Gastrocnemius medialis (tissue), 4 donors: Measurements from ENCODE around the gene YBEY. TPM values are rescaled to one million over a fixed set of nuclear protein-coding genes. Genes with fewer than 3 reads are reported as not detected.

ENCODE experiments used
- ATAC-seq, 2 donors: fragments of 150-250 bp; one replicate each; pipeline ENCODE4 v1.9.1; 2016
- DNase-seq, 2 donors: peaks; one replicate each; pipeline ENCODE4 v3.0.0-alpha.2; 2019
- H3K27ac ChIP-seq, 4 donors: fragments of 200-600 bp; sonication (generic); 1 replicate in 1 of 4; 2 replicates in 3 of 4; pipeline ENCODE4 v1.5.1; 2016 to 2018; ENCODE audit warnings: mild to moderate bottlenecking in 2 of 4, moderate library complexity in 1 of 4
- H3K27me3 ChIP-seq, 3 donors: fragments of 200-600 bp; sonication (generic) in 2 of 3; 1 replicate in 1 of 3; 2 replicates in 2 of 3; pipeline versions ENCODE4 v1.5.1 to v1.6.0; 2016 to 2019; ENCODE audit warnings: mild to moderate bottlenecking in 1 of 3, moderate library complexity in 1 of 3
- H3K36me3 ChIP-seq, 2 donors: fragments of 200-600 bp; sonication (generic) in 1 of 2; one replicate each; pipeline ENCODE4 v1.5.1; 2017 to 2018
- H3K4me1 ChIP-seq, 2 donors: fragments of 200-600 bp; sonication (generic) in 1 of 2; one replicate each; pipeline ENCODE4 v1.5.1; 2016 to 2017; ENCODE audit warnings: mild to moderate bottlenecking in 2 of 2
- H3K4me3 ChIP-seq, 4 donors: fragments of 200-600 bp; sonication (generic) in 3 of 4; 1 replicate in 1 of 4; 2 replicates in 3 of 4; pipeline ENCODE4 v1.5.1; 2016 to 2019; ENCODE audit warnings: mild to moderate bottlenecking in 2 of 4
- H3K9me3 ChIP-seq, 3 donors: fragments of 200-600 bp; sonication (generic) in 2 of 3; 1 replicate in 1 of 3; 2 replicates in 2 of 3; pipeline ENCODE4 v1.5.1; 2016 to 2019
- POLR2A ChIP-seq, 2 donors: fragments of 450-650 bp; IDR thresholded peaks; one replicate each; pipeline ENCODE4 v1.6.1; 2017; ENCODE audit warnings: antibody characterized with exemption in 2 of 2, mild to moderate bottlenecking in 2 of 2, moderate library complexity in 2 of 2
- in situ Hi-C, 4 donors: fragments of 200-750 bp; cut with MboI; loops; one replicate each; pipeline versions ENCODE4 v1.15.0 to v1.8.0; 2017; ENCODE audit warnings: low sequenced_read_pairs in 4 of 4
- intact Hi-C: fragments of 100-400 bp; cut with DNase I; formaldehyde crosslinking; loops from one replicate; pipeline ENCODE4 v1.15.1; 2023; ENCODE audit warnings: low total_unique reads
- total RNA-seq, 4 donors: library from RNA; depleted of rRNA; stranded (reverse); fragments of >200 nt; gene quantifications; one replicate each; pipeline versions ENCODE4 v1.1.0 to v1.2.3, GENCODE V29; 2016
- TF ChIP-seq, protein P1 (sequence below), 5 experiments: fragments of 450-650 bp in 3 of 5; fragments of 200-600 bp in 2 of 5; sonication (generic) in 2 of 5; IDR thresholded peaks in 4 of 5; conservative IDR thresholded peaks in 1 of 5; 1 replicate in 4 of 5; 2 replicates in 1 of 5; pipeline ENCODE4 v1.5.1; 2016 to 2019; ENCODE audit warnings: antibody characterized with exemption in 5 of 5, mild to moderate bottlenecking in 3 of 5, moderate library complexity in 3 of 5

The YBEY gene
- total RNA-seq, 4 donors from 2014 or later: 11.3 to 27.9 (median 18.7) TPM

DNA sequence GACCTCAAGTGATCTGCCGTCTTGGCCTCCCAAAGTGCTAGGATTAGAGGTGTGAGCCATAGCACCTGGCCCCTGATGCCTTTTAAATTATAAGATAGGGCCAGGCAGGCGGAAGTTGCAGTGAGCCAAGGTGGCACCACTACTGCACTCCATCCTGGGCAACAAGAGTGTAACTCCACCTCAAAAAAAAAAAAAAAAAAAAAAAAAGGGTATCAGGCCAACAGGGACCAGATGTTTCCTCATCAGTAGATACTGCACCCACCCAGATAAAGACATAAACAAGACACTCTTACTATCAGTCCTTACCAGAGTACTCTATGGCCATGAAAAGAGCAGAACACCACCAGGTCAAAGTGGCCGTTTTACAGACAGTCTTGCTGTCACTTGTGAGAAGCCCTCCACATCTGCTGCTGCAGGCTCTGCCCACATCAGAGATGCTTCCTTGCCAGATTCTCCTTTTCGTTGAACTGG is 34.2 kb downstream of the YBEY start:
- Histone ChIP-seq H3K4me1 (peaks cover 16 to 21% of the 10 kb centered on the region in 2 donors), H3K4me3 (no peak overlapping the region), H3K36me3 (no peaks in the 10 kb centered on the region), H3K27ac (no peak overlapping the region), H3K9me3 (no peaks in the 10 kb centered on the region), H3K27me3 (no peaks in the 10 kb centered on the region)
- in situ Hi-C loops: no loop called here
- DNase-seq (no peak), ATAC-seq (no peak)
- no peak for TF ChIP-seq POLR2A (IDR thresholded peaks at IDR 0.05)
- TF ChIP-seq, protein P1, sequence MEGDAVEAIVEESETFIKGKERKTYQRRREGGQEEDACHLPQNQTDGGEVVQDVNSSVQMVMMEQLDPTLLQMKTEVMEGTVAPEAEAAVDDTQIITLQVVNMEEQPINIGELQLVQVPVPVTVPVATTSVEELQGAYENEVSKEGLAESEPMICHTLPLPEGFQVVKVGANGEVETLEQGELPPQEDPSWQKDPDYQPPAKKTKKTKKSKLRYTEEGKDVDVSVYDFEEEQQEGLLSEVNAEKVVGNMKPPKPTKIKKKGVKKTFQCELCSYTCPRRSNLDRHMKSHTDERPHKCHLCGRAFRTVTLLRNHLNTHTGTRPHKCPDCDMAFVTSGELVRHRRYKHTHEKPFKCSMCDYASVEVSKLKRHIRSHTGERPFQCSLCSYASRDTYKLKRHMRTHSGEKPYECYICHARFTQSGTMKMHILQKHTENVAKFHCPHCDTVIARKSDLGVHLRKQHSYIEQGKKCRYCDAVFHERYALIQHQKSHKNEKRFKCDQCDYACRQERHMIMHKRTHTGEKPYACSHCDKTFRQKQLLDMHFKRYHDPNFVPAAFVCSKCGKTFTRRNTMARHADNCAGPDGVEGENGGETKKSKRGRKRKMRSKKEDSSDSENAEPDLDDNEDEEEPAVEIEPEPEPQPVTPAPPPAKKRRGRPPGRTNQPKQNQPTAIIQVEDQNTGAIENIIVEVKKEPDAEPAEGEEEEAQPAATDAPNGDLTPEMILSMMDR (IDR thresholded peaks at IDR 0.05 in 4 of 5, conservative IDR thresholded peaks at IDR 0.05 in 1 of 5): no peak
- intact Hi-C loops: loop anchor here (5.0 to 10.0 kb wide), 3 partner anchors 133 to 1986 kb away; partner anchors contain the start of gene CFAP410

DNA sequence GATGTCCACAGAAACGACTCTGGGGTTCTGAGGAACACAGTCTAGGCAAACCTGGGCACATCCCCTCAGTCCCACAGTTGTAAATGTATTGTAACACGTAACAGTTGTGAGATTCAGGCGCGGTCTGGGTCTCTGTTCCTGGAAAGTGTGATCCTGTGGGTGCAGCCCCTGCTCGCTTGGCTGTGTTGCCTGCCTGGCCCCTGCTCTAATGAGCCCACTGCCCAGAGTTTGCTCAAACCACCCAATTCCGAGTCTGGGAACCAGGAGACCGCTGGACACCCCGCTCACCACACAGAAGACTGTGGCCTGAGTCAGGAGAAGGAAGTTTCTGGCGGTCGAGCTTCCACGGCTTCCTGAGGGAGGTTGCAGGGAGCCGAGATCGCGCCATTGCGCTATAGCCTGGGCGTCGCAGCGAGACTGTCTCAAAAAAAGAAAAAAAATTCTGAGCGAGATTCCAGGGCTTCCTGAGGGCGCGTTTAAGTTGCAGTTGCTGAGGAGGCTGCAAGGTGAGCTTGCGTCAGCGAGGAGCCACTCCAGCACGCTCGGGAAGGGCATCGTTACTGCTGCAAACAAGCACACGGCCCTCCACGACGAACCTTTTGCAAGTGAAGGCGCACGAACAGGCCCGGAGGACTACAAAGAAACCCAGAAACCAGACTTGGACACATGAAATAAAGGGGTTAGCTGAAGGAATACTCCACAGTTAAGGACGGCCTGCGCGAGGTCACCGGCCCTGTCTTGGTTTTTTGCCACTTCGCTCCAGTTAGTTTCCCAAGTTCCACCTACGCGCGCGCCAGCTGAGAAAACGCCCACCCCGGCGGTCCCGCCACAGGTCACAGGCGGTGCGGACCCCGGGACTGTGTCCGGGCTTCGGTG is 36.4 kb downstream of the YBEY start:
- DNase-seq (no peak), ATAC-seq (no peak)
- TF ChIP-seq, protein P1 (IDR thresholded peaks at IDR 0.05 in 4 of 5, conservative IDR thresholded peaks at IDR 0.05 in 1 of 5): no peak
- TF ChIP-seq POLR2A (IDR thresholded peaks at IDR 0.05): no peak
- no peaks in the 10 kb centered on the region for H3K9me3 ChIP-seq
- H3K27me3 ChIP-seq: no peaks in the 10 kb centered on the region
- no peaks in the 10 kb centered on the region for H3K36me3 ChIP-seq
- H3K27ac ChIP-seq: peak overlapping the region in 3 of 4 donors; percentile 96 to 100 (median 99)
- in situ Hi-C loops (no loop called here), intact Hi-C loops (loop anchor here (1.0 to 10.0 kb wide), 4 partner anchors 135 to 1988 kb away; partner anchors contain the start of gene CFAP410)
- peaks cover 18 to 26% of the 10 kb centered on the region in 2 donors for H3K4me1 ChIP-seq
- peak overlapping the region; percentile 87 to 93 (median 88) for H3K4me3 ChIP-seq

DNA sequence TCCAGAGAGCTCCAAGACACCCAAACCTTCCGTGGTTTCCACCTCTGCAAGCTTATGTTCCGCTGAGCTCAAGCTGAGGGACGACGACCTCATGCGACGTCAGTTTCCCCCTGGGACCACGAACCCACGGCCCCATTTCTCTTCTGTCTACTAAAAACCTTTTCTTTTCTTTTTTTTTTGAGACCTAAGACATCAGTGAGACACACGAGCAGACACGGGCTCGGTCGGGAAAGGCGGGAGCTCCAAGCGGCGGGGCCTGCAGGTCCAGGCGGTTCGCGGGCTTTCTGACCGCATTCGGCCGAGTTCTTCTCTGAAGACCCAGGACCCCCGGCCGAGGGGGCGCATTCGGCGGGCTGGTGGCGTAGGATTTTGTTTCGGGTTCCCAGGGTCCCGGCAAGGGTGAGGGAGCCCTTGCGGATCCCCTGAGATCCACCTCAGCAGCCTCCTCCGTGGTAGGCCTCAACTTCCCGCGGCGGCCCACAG is 37.1 kb downstream of the YBEY start:
- DNase-seq (no peak), ATAC-seq (peak in 1 of 2 donors; percentile 2)
- peak overlapping the region; percentile 96 to 100 (median 98) for H3K27ac ChIP-seq
- peaks cover 18 to 26% of the 10 kb centered on the region in 2 donors for H3K4me1 ChIP-seq
- peaks cover 0 to under 1% of the 10 kb centered on the region in 2 donors for H3K36me3 ChIP-seq
- in situ Hi-C loops (no loop called here), intact Hi-C loops (loop anchor here (1.0 to 10.0 kb wide), 4 partner anchors 136 to 1988 kb away; partner anchors contain the start of gene CFAP410)
- peak overlapping the region; percentile 87 to 93 (median 88) for H3K4me3 ChIP-seq
- TF ChIP-seq POLR2A (IDR thresholded peaks at IDR 0.05): no peak
- TF ChIP-seq, protein P1 (IDR thresholded peaks at IDR 0.05 in 4 of 5, conservative IDR thresholded peaks at IDR 0.05 in 1 of 5): no peak
- H3K9me3 ChIP-seq: no peaks in the 10 kb centered on the region
- H3K27me3 ChIP-seq: no peaks in the 10 kb centered on the region

DNA sequence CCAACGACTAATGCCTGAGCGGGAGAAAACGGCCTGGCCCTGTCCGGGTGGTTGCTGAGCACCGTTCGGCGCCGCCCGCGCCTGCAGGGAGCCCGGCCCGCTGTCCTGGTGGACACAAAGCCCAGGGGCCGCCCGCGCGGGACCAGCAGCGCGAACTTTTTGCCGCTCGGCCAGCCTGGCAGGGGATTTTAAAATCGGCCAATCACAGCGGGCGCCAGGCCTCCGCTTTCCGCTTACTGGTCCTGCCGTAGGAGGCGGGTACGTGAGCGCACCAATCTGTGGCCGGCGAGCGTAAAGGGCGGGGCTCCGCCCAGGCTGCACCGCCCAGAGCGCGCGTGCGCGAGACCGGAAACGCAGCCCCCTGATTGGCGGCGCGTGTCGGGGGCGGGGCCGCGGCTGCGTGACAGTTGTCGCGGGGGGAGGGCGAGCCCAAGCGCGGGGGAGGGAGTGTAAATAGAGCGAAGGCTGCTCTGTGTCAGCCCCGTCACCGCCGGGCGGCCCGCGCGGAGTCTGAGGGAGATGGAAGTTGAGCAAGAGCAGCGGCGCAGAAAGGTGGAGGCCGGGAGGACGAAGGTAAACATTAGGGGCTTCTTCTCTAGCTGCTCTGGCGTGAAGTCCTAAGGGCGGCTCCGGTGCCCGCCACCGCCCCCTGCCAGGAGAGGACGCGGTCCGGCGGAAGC is 37.7 kb downstream of the YBEY start, which contains the start of the genes C21orf58 and PCNT:
Gene C21orf58 (minus strand): TSS at position 161 of the 680 bp plus-strand sequence. CDS start 1,132 bp downstream, outside the sequence.
Gene PCNT (plus strand): TSS at position 447 of the 680 bp plus-strand sequence. CDS start 73 bp downstream, at position 520.
- intact Hi-C loops (loop anchor here (1.0 to 10.0 kb wide), 6 partner anchors 38 to 1989 kb away; partner anchors contain the start of genes CFAP410 and YBEY), in situ Hi-C loops (no loop called here)
- no peaks in the 10 kb centered on the region for H3K9me3 ChIP-seq
- peak within 1 kb of the TSS; percentile 87 to 93 (median 88) for H3K4me3 ChIP-seq
- H3K27ac ChIP-seq: peak within 1 kb of the TSS; percentile 96 to 100 (median 98)
- peak; percentile 97 to 98 for DNase-seq
- H3K27me3 ChIP-seq: no peaks in the 10 kb centered on the region
- TF ChIP-seq, protein P1 (IDR thresholded peaks at IDR 0.05 in 4 of 5, conservative IDR thresholded peaks at IDR 0.05 in 1 of 5): no peak
- peak in 1 of 2 donors; percentile 36 for TF ChIP-seq POLR2A (IDR thresholded peaks at IDR 0.05)
- ATAC-seq: peak; percentile 84 to 87
- peaks cover 18 to 26% of the 10 kb centered on the region in 2 donors for H3K4me1 ChIP-seq
- peaks cover 0 to 6% of the 10 kb centered on the region in 2 donors for H3K36me3 ChIP-seq
